SU-DHL-6 (cell line): ENCODE data around the gene APLNR.

Experiments
- CTCF ChIP-seq: fragments of 200-600 bp; sonication (generic); IDR thresholded peaks from one replicate; pipeline ENCODE4 v1.5.1; 2017; ENCODE audit warnings: antibody characterized with exemption, mild to moderate bottlenecking, low read length, moderate library complexity; ENCODE audit not compliant: insufficient read depth, poor library complexity, severe bottlenecking
- EZH2phosphoT487 ChIP-seq: fragments of 200-600 bp; sonication (generic), shearing (Covaris generic); conservative IDR thresholded peaks from 2 replicates; pipeline ENCODE4 v1.6.1; 2018; ENCODE audit warnings: mild to moderate bottlenecking, antibody characterized with exemption, low read length, moderate library complexity, mixed read lengths

GRCh38 chr11:57237204-57237681 is at the start of gene APLNR:
- TF ChIP-seq CTCF, result no peak
- no peak for TF ChIP-seq EZH2phosphoT487
